IMR-90 (cell line): ENCODE data around the gene HS6ST2. TPM values are rescaled to one million over a fixed set of nuclear protein-coding genes. Genes with fewer than 3 reads are reported as not detected.

ENCODE experiments used
- ATAC-seq: fragments of 200-7000 bp; cut with Tn5 transposase; 2 replicates; pipeline ENCODE4 v1.9.1; 2020; ENCODE audit warnings: low read depth, mild to moderate bottlenecking, moderate library complexity
- BruUV-seq: library from RNA; stranded (reverse); fragments of 400-500 nt; replicated peaks from 2 replicates; lab custom pipeline; 2021; lab: Mats Ljungman, UMichigan
- CTCF ChIA-PET: fragments of 300-600 bp; formaldehyde crosslinking; extraction: SDS; loops from one replicate; lab custom pipeline; 2021; ENCODE audit warnings: antibody characterized with exemption; lab: Yijun Ruan, JAX
- POLR2A ChIA-PET: fragments of 300-600 bp; sonication (Branson Sonifier 250); formaldehyde crosslinking; loops from one replicate; lab custom pipeline; 2022; ENCODE audit warnings: antibody characterized with exemption; ENCODE audit not compliant: unreplicated experiment; lab: Charles Lee
- DNase-seq: peaks from one replicate; pipeline ENCODE4 v3.0.0; 2013
- H2AFZ ChIP-seq: replicated peaks from 2 replicates; pipeline ENCODE3; 2013; ENCODE audit warnings: low read length, mild to moderate bottlenecking; ENCODE audit not compliant: poor library complexity
- H2AK5ac ChIP-seq: 2 replicates; pipeline ENCODE4 v1.6.1; 2013; ENCODE audit warnings: low read depth, low read length, inconsistent platforms
- H2AK9ac ChIP-seq: replicated peaks from 2 replicates; pipeline ENCODE3; 2013; ENCODE audit warnings: mild to moderate bottlenecking, low read depth, low read length, moderate library complexity; ENCODE audit not compliant: poor library complexity
- H2BK120ac ChIP-seq: 2 replicates; pipeline ENCODE4 v1.6.1; 2013; ENCODE audit warnings: low read depth, low read length, inconsistent platforms
- H2BK15ac ChIP-seq: 3 replicates; pipeline ENCODE4 v1.6.1; 2013; ENCODE audit warnings: low read depth, low read length, inconsistent platforms
- H2BK20ac ChIP-seq: 2 replicates; pipeline ENCODE4 v1.6.1; 2013; ENCODE audit warnings: low read depth, mild to moderate bottlenecking, inconsistent platforms, low read length, moderate library complexity
- H2BK5ac ChIP-seq: 2 replicates; pipeline ENCODE4 v1.6.1; 2013; ENCODE audit warnings: mild to moderate bottlenecking, low read depth, low read length, inconsistent platforms; ENCODE audit not compliant: poor library complexity, severe bottlenecking
- H3K14ac ChIP-seq: replicated peaks from 2 replicates; pipeline ENCODE4 v1.6.1; 2013; ENCODE audit warnings: low read depth, low read length, inconsistent platforms
- H3K18ac ChIP-seq: 2 replicates; pipeline ENCODE4 v1.6.1; 2013; ENCODE audit warnings: low read depth, low read length, control low read depth
- H3K23ac ChIP-seq: 2 replicates; pipeline ENCODE4 v1.6.1; 2013; ENCODE audit warnings: low read depth, low read length, inconsistent platforms
- H3K27ac ChIP-seq: 2 replicates; pipeline ENCODE4 v1.5.1; 2013; ENCODE audit warnings: mild to moderate bottlenecking, control low read depth, low read length; ENCODE audit not compliant: insufficient read depth
- H3K27me3 ChIP-seq: 2 replicates; pipeline ENCODE4 v1.6.1; 2013; ENCODE audit warnings: low read length; ENCODE audit not compliant: control insufficient read depth, insufficient read depth
- H3K36me3 ChIP-seq: 2 replicates; pipeline ENCODE4 v1.6.1; 2013; ENCODE audit warnings: low read length, mixed read lengths; ENCODE audit not compliant: control insufficient read depth, insufficient read depth
- H3K4ac ChIP-seq: 2 replicates; pipeline ENCODE4 v1.6.1; 2013; ENCODE audit warnings: low read depth, low read length, inconsistent platforms
- H3K4me1 ChIP-seq: 2 replicates; pipeline ENCODE4 v1.6.1; 2013; ENCODE audit warnings: low read length, mixed read lengths; ENCODE audit not compliant: control insufficient read depth, insufficient read depth
- H3K4me2 ChIP-seq: 2 replicates; pipeline ENCODE4 v1.6.1; 2013; ENCODE audit warnings: low read depth, mild to moderate bottlenecking, control low read depth, low read length, moderate library complexity
- H3K4me3 ChIP-seq: 2 replicates; pipeline ENCODE4 v1.5.1; 2013; ENCODE audit warnings: low read depth, mild to moderate bottlenecking, control low read depth, low read length, moderate library complexity; ENCODE audit not compliant: insufficient read depth
- H3K56ac ChIP-seq: 2 replicates; pipeline ENCODE4 v1.6.1; 2013; ENCODE audit warnings: low read length, inconsistent platforms; ENCODE audit not compliant: insufficient read depth; ENCODE audit errors: extremely low read depth
- H3K79me1 ChIP-seq, 2 experiments: 2 replicates each; pipeline ENCODE4 v1.6.1; 2013; ENCODE audit warnings: low read length in 2 of 2, inconsistent platforms in 1 of 2, low read depth in 1 of 2
- H3K9ac ChIP-seq: 2 replicates; pipeline ENCODE4 v1.6.1; 2013; ENCODE audit warnings: low read depth, low read length, control low read depth
- H3K9me1 ChIP-seq: 2 replicates; pipeline ENCODE4 v1.6.1; 2013; ENCODE audit warnings: low read length, inconsistent platforms; ENCODE audit not compliant: insufficient read depth
- H3K9me3 ChIP-seq: 2 replicates; pipeline ENCODE4 v1.6.1; 2013; ENCODE audit warnings: low read length; ENCODE audit not compliant: control insufficient read depth, insufficient read depth
- H4K20me1 ChIP-seq: 2 replicates; pipeline ENCODE4 v1.6.1; 2013; ENCODE audit warnings: low read length, inconsistent platforms; ENCODE audit not compliant: insufficient read depth
- H4K5ac ChIP-seq: 2 replicates; pipeline ENCODE4 v1.6.1; 2013; ENCODE audit warnings: mild to moderate bottlenecking, low read depth, low read length, control low read depth
- H4K8ac ChIP-seq, 2 experiments: 2 replicates each; pipeline ENCODE4 v1.6.1; 2013; ENCODE audit warnings: low read depth in 2 of 2, low read length in 2 of 2, control low read depth in 1 of 2, inconsistent platforms in 1 of 2
- H4K91ac ChIP-seq: 2 replicates; pipeline ENCODE4 v1.6.1; 2013; ENCODE audit warnings: low read depth, low read length, inconsistent platforms; ENCODE audit not compliant: insufficient read depth
- BHLHE40 ChIP-seq: fragments of 150-350 bp; IDR thresholded peaks from 2 replicates; pipeline ENCODE4 v1.6.1; 2016; ENCODE audit warnings: mild to moderate bottlenecking, low read depth, low read length
- CEBPB ChIP-seq: IDR thresholded peaks from 2 replicates; pipeline ENCODE4 v1.6.1; 2012; ENCODE audit warnings: low read depth, low read length, improper control_type of control experiment
- CHD1 ChIP-seq: IDR thresholded peaks from 2 replicates; pipeline ENCODE4 v1.6.1; 2012; ENCODE audit warnings: low read depth, low read length, improper control_type of control experiment
- CTCF ChIP-seq: conservative IDR thresholded peaks from 2 replicates; pipeline ENCODE4 v1.5.1; 2012; ENCODE audit warnings: mild to moderate bottlenecking, low read depth, low read length, improper control_type of control experiment
- ELK1 ChIP-seq: fragments of 150-350 bp; IDR thresholded peaks from 2 replicates; pipeline ENCODE4 v1.6.1; 2016; ENCODE audit warnings: low read depth, mild to moderate bottlenecking, low read length, moderate library complexity, borderline replicate concordance
- FOS ChIP-seq: fragments of 150-350 bp; IDR thresholded peaks from 2 replicates; pipeline ENCODE4 v1.6.1; 2016; ENCODE audit warnings: low read depth, low read length
- MAFK ChIP-seq: IDR thresholded peaks from 2 replicates; pipeline ENCODE4 v1.6.1; 2012; ENCODE audit warnings: low read depth, low read length, improper control_type of control experiment
- MAZ ChIP-seq: IDR thresholded peaks from 2 replicates; pipeline ENCODE4 v1.6.1; 2012; ENCODE audit warnings: low read depth, mild to moderate bottlenecking, low read length, improper control_type of control experiment, moderate library complexity, borderline replicate concordance
- MXI1 ChIP-seq: IDR thresholded peaks from 2 replicates; pipeline ENCODE4 v1.6.1; 2012; ENCODE audit warnings: low read depth, mild to moderate bottlenecking, low read length, moderate library complexity, borderline replicate concordance
- NFE2L2 ChIP-seq: fragments of 150-350 bp; IDR thresholded peaks from 2 replicates; pipeline ENCODE4 v1.6.1; 2016; ENCODE audit warnings: low read depth, mild to moderate bottlenecking, low read length
- POLR2A ChIP-seq: IDR thresholded peaks from 2 replicates; pipeline ENCODE4 v1.6.1; 2012; ENCODE audit warnings: mild to moderate bottlenecking, low read depth, low read length
- RAD21 ChIP-seq: IDR thresholded peaks from 2 replicates; pipeline ENCODE4 v1.6.1; 2012; ENCODE audit warnings: low read length, improper control_type of control experiment
- RCOR1 ChIP-seq: IDR thresholded peaks from 2 replicates; pipeline ENCODE4 v1.6.1; 2012; ENCODE audit warnings: mild to moderate bottlenecking, low read length, improper control_type of control experiment; ENCODE audit not compliant: insufficient replicate concordance
- RFX5 ChIP-seq: IDR thresholded peaks from 2 replicates; pipeline ENCODE4 v1.8.0; 2012; ENCODE audit warnings: low read depth, mild to moderate bottlenecking, low read length, moderate library complexity
- SMC3 ChIP-seq: fragments of 150-350 bp; IDR thresholded peaks from 2 replicates; pipeline ENCODE4 v1.6.1; 2016; ENCODE audit warnings: low read depth, mild to moderate bottlenecking, antibody characterized with exemption, low read length, moderate library complexity
- USF2 ChIP-seq: fragments of 150-350 bp; IDR thresholded peaks from 2 replicates; pipeline ENCODE4 v1.6.1; 2017; ENCODE audit warnings: mild to moderate bottlenecking, antibody characterized with exemption, low read length, low read depth
- dilution Hi-C: fragments of 300-500 bp; cut with HindIII; formaldehyde crosslinking; loops from one replicate; pipeline ENCODE4 v1.14.3; 2018; ENCODE audit warnings: low sequenced_read_pairs; ENCODE audit not compliant: unreplicated experiment
- in situ Hi-C: fragments of 300-500 bp; cut with MboI; formaldehyde crosslinking; loops from 3 replicates; pipeline ENCODE4 v1.14.3; 2019; ENCODE audit warnings: low sequenced_read_pairs, inconsistent platforms, mixed read lengths
- intact Hi-C: fragments of 100-400 bp; cut with micrococcal nuclease; formaldehyde crosslinking; loops from 2 replicates; pipeline ENCODE4 v1.10.0; 2022
- polyA plus RNA-seq, 3 experiments: library from polyadenylated mRNA; depleted of rRNA; stranded (reverse); fragments of >200 nt; gene quantifications; 2 replicates each; pipeline ENCODE4 v1.2.3, GENCODE V29; 2012; ENCODE audit warnings: low replicate concordance in 1 of 3
- total RNA-seq: library from RNA; depleted of rRNA; stranded (reverse); fragments of >200 nt; gene quantifications from 2 replicates; pipeline ENCODE4 v1.2.3, GENCODE V29; 2012

Gene HS6ST2
- total and polyA plus RNA-seq, 2 of the 4 experiments (the other 2 are of a cell fraction) = not detected

- H3K27ac ChIP-seq = no peak overlapping the region
- no peak overlapping the region for H3K23ac ChIP-seq
- H2AK9ac ChIP-seq = no peak overlapping the region
- DNase-seq = no peak
- no peak overlapping the region for H4K5ac ChIP-seq
- H3K4ac ChIP-seq = no peak overlapping the region
- no peak overlapping the region for H2AK5ac ChIP-seq
- H3K79me1 ChIP-seq = no peaks in the 10 kb centered on the region
- no peaks in the 10 kb centered on the region for H4K20me1 ChIP-seq
- H3K4me1 ChIP-seq = no peaks in the 10 kb centered on the region
- no peak overlapping the region for H3K4me2 ChIP-seq
- no peak overlapping the region for H2BK20ac ChIP-seq
- TF ChIP-seq USF2 (no peak), CHD1 (no peak), NFE2L2 (no peak), CEBPB (no peak), RCOR1 (no peak), ELK1 (no peak), BHLHE40 (no peak), MXI1 (no peak), RFX5 (no peak), SMC3 (no peak), MAFK (no peak), MAZ (no peak), CTCF (no peak), RAD21 (no peak), FOS (no peak), POLR2A (no peak)
- H3K36me3 ChIP-seq = no peaks in the 10 kb centered on the region
- no peak overlapping the region for H3K14ac ChIP-seq
- intact Hi-C loops (no loop called here), dilution Hi-C loops (no loop called here), in situ Hi-C loops (no loop called here)
- H4K8ac ChIP-seq = no peak overlapping the region
- no peak overlapping the region for H2BK120ac ChIP-seq
- CTCF ChIA-PET = no interaction called here
- H2BK15ac ChIP-seq = no peak overlapping the region
- no peaks in the 10 kb centered on the region for H3K9me1 ChIP-seq
- no peak overlapping the region for H3K18ac ChIP-seq
- no peaks in the 10 kb centered on the region; the same call in none of the 2 replicates for H3K27me3 ChIP-seq
- H2AFZ ChIP-seq = no peak overlapping the region
- no peak overlapping the region for H3K4me3 ChIP-seq
- no peak for ATAC-seq
- POLR2A ChIA-PET = no interaction called here
- no TSS peak for BruUV-seq
- no peaks in the 10 kb centered on the region for H3K9me3 ChIP-seq
- no peak overlapping the region for H2BK5ac ChIP-seq
- H4K91ac ChIP-seq = no peak overlapping the region
- no peak overlapping the region for H3K56ac ChIP-seq
- no peak overlapping the region for H3K9ac ChIP-seq
Measured at GRCh38 chrX:132712350-132712749, 246.1 kb downstream of the HS6ST2 start.
